Measurements from ENCODE around the gene AXDND1. TPM values are rescaled to one million over a fixed set of nuclear protein-coding genes. Genes with fewer than 3 reads are reported as not detected.

AXDND1 gene
- polyA plus RNA-seq, 1 donor (not counting 4 experiments of a cell fraction or from before 2014, with no cell fraction given), result 0.04 TPM

- TF ChIP-seq CTCF (optimal IDR thresholded peaks at IDR 0.05 in 1 of 3, IDR thresholded peaks at IDR 0.05 in 1 of 3, conservative IDR thresholded peaks at IDR 0.05 in 1 of 3; ENCODE audit: extremely low read depth in 1 of 3, insufficient read depth in 2 of 3, low read length in 3 of 3) (no peak), EZH2 (IDR thresholded peaks at IDR 0.05; ENCODE audit: low read length) (no peak)
- no peak overlapping the region for H3K9ac ChIP-seq (ENCODE audit: control insufficient read depth, extremely low read depth, insufficient read depth, low read length)
- H3K9me1 ChIP-seq (ENCODE audit: control insufficient read depth, extremely low read depth, insufficient read depth, low read length), result no peaks in the 10 kb centered on the region
- no peaks in the 10 kb centered on the region for H3K27me3 ChIP-seq (ENCODE audit: control insufficient read depth, extremely low read depth, insufficient read depth, low read length)
- H2AFZ ChIP-seq (ENCODE audit: control insufficient read depth, low read length), result no peak overlapping the region
- DNase-seq (ENCODE audit: low read depth, low spot score) (no peak), FAIRE-seq (no peak)
- H3K27ac ChIP-seq (ENCODE audit: control insufficient read depth, insufficient read depth, low read length), result no peak overlapping the region
- dilution Hi-C loops (cut with MboI; ENCODE audit: extremely low pct_ligation_motif_present, low sequenced_read_pairs), result no loop called here
- H4K20me1 ChIP-seq (ENCODE audit: control insufficient read depth, extremely low read depth, insufficient read depth, low read length), result no peaks in the 10 kb centered on the region
- H3K4me2 ChIP-seq (ENCODE audit: control insufficient read depth, extremely low read depth, insufficient read depth, low read depth, low read length), result no peak overlapping the region
- H3K4me3 ChIP-seq (ENCODE audit: control insufficient read depth in 2 of 3, extremely low read depth in 1 of 3, insufficient read depth in 2 of 3, low read depth in 1 of 3, low read length in 3 of 3), result no peak overlapping the region
- H3K9me3 ChIP-seq (ENCODE audit: control insufficient read depth, low read depth, low read length), result peaks cover 4% of the 10 kb centered on the region
- H3K79me2 ChIP-seq (ENCODE audit: control insufficient read depth, insufficient read depth, low read length), result no peaks in the 10 kb centered on the region
- no peaks in the 10 kb centered on the region for H3K4me1 ChIP-seq (ENCODE audit: control insufficient read depth, extremely low read depth, insufficient read depth, low read length)
- no peaks in the 10 kb centered on the region for H3K36me3 ChIP-seq (ENCODE audit: control insufficient read depth in 2 of 2, extremely low read depth in 1 of 2, insufficient read depth in 2 of 2, low read length in 2 of 2)
Measured at GRCh38 chr1:179478370-179478769, 112.6 kb downstream of the AXDND1 start.

DNA sequence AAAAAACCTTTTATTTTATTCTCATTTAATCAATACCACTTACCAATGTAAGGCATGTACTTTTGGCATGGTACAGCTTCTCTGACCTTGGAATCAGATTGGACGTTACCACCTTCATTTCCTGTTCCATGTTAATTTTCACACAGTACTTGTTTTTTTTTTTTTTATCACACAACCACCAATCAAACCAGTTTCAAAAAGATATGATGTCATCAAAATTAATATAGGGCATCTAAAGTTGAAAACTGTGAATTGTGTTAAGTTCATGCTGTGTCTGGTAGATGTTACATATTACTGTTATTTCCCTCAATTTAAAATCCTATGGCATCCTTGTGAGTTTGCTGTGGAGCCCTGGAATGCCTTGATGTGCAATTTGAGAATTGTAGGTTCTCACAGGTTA is 124.8 kb downstream of the AXDND1 start:
- H3K27me3 ChIP-seq (ENCODE audit: control insufficient read depth, extremely low read depth, insufficient read depth, low read length), result no peaks in the 10 kb centered on the region
- H3K4me1 ChIP-seq (ENCODE audit: control insufficient read depth, extremely low read depth, insufficient read depth, low read length), result no peaks in the 10 kb centered on the region
- no peaks in the 10 kb centered on the region for H4K20me1 ChIP-seq (ENCODE audit: control insufficient read depth, extremely low read depth, insufficient read depth, low read length)
- FAIRE-seq (no peak), DNase-seq (ENCODE audit: low read depth, low spot score) (no peak)
- no peaks in the 10 kb centered on the region for H3K9me1 ChIP-seq (ENCODE audit: control insufficient read depth, extremely low read depth, insufficient read depth, low read length)
- no peaks in the 10 kb centered on the region for H3K9me3 ChIP-seq (ENCODE audit: control insufficient read depth, low read depth, low read length)
- H3K9ac ChIP-seq (ENCODE audit: control insufficient read depth, extremely low read depth, insufficient read depth, low read length), result no peak overlapping the region
- dilution Hi-C loops (cut with MboI; ENCODE audit: extremely low pct_ligation_motif_present, low sequenced_read_pairs), result no loop called here
- H2AFZ ChIP-seq (ENCODE audit: control insufficient read depth, low read length), result no peak overlapping the region
- no peak overlapping the region for H3K4me2 ChIP-seq (ENCODE audit: control insufficient read depth, extremely low read depth, insufficient read depth, low read depth, low read length)
- TF ChIP-seq CTCF (optimal IDR thresholded peaks at IDR 0.05 in 1 of 3, IDR thresholded peaks at IDR 0.05 in 1 of 3, conservative IDR thresholded peaks at IDR 0.05 in 1 of 3; ENCODE audit: extremely low read depth in 1 of 3, insufficient read depth in 2 of 3, low read length in 3 of 3) (no peak), EZH2 (IDR thresholded peaks at IDR 0.05; ENCODE audit: low read length) (no peak)
- H3K27ac ChIP-seq (ENCODE audit: control insufficient read depth, insufficient read depth, low read length), result no peak overlapping the region
- H3K36me3 ChIP-seq (ENCODE audit: control insufficient read depth in 2 of 2, extremely low read depth in 1 of 2, insufficient read depth in 2 of 2, low read length in 2 of 2), result no peaks in the 10 kb centered on the region
- no peaks in the 10 kb centered on the region for H3K79me2 ChIP-seq (ENCODE audit: control insufficient read depth, insufficient read depth, low read length)
- H3K4me3 ChIP-seq (ENCODE audit: control insufficient read depth in 2 of 3, extremely low read depth in 1 of 3, insufficient read depth in 2 of 3, low read depth in 1 of 3, low read length in 3 of 3), result no peak overlapping the region

All from keratinocyte (primary cell).